NCI-H1694 (cell line): ENCODE measurements around the gene CLHC1.
"Not testable (repeated sequence)": the region's sequence is repeated elsewhere in the genome, so short reads cannot be mapped to it uniquely, and the experiment has no call there.

Experiments
- DNase-seq: peaks from one replicate; lab custom pipeline; 2025; lab: John Stamatoyannopoulos, UW

The CLHC1 gene

DNA sequence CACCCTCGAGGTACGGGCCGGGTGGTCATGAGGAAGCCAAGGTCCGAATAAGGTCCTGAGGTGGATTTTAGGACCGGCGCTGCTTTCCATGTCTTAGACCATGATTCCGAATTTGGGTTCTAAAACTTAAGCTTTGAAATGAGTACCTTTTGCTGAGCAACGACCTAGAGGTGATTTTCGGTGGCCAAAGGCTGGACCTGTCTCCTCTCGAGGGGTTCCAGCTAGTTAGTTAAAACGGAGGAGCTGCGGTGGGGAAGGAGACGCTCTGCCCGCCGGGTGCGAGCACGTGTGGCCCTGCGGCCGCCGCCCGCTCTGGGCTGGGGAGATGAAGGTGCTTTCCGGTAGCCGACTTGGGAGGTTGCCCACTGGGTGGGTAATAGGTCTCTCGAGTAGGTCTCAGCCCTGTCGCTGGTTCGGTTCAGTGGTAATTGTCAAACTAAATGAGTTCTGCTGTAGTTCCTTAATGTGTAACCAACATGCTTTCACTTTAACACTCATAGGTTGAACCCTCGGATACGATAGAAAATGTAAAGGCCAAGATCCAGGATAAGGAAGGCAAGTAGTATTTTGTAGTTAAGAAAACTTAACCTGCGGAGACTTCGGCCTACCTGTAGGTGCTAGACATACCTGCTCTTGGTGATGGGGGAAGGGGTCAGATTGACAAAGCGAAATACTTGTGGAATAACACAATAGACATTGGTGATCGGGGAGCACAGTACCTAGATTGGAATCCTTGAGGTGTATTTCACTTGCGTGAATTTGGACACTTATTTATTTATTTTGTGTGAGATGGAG is 967 bp upstream of the CLHC1 start:
- DNase-seq: no peak

DNA sequence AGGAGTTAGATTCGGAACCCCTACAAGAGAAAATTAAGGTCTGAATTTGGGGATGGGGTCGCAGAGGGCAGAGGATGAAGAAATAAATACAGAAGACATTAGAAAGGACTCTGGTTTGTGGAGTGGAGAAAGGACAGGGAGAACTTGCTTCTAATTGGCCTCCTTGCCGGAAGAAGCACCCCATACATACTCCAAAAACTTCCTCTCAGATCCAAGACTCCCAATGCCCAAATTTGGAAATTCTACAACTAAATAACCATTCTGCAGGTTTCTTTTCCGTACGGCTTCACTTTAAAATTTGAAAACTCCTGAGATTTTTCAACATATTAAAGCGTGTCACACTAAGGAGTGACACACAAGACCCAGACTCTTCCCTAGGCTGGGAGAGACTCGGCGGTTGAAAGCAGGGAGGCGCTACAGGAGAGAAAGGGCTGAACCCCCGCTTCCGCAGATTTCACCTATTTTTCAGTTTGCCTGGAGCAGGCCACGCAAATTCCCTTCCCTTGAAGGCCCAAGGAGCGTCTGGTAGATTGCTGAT is 478 bp downstream of the CLHC1 start:
- no peak for DNase-seq

DNA sequence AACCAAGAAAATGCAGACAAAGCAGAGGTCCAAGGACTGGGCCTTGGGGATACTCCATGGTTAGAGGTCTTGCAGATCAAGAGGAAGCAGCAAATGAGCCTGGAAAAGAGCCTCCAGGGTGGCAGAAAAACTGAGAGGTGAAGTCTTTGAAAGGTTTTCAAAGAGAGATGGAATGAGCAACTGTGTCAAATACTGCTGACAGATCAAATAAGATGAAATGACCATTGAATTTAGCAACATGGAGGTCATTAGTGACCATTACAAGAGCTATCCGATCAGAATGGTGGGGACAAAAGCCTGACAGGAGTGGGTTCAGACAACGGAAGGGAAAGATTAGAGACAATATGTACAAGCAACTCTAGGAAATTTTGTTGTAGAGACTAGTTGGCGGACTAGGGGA is 1.5 kb downstream of the CLHC1 start:
- no peak for DNase-seq

DNA sequence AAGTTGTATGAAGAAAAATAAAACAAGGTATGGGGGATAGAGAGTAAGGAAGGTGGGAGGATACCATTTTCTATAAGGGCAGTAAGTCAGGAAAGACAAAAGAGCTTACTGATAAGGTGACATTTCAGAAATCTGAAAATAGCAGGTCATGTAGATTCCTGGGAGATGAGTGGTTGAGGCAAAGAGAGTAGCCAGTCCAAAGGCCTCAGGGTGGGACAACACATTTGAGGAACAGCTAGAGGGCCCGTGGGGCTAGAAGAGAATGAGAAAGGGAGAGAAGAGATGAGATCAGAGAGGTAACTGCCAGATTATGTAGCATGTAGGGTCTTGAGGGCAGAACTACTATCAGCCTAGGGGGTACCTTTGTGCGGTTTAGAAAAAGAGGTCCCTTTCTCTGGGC is 2.9 kb downstream of the CLHC1 start:
- no peak for DNase-seq

DNA sequence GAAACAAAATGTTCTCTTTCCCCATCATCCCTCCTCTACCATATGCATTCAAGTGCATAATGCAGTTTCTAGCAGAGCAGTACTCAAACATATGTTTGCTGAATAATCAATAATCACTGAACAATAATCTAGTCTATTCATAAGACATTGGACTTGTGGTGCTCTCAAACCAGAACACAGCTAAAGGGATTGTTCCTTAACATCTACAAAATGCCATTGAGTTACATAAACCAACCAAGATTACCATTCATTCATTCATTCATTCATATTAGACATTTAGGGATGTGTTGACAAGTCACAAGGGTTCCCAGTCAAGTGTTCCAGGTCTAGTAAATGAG is 3.9 kb downstream of the CLHC1 start:
- no peak for DNase-seq

DNA sequence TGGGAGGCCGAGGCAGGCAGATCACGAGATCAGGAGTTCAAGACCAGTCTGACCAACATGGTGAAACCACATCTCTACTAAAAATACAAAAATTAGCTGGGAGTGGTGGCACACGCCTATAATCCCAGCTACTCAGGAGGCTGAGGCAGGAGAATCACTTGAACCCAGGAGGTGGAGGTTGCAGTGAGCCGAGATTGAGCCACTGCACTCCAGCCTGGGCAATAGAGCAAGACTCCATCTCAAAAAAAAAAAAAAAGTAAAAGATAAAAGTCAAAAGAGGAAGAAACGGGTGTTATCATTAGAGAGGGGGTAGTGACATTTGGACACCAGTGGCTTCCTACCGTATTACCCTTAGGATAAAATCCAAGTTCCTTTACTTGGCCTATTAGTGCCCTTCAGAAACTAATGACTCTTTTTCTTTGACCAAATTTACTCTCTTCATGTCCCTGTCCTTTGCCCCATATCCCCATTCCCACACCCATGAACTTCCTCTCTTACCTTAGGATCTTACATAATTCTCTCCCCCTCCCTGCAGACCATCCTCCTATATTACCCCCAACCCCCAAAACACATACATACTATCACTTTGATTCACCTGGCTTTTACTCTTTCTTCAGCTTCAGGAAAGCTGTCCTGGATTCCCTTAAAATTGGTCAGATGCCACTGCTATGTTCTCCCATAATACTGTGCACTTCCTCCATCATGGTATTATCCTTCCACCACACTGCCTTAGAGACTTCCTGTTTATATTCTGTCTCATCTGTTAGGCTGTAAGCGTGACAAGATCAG is 4.5 kb downstream of the CLHC1 start:
- not testable (repeated sequence) for DNase-seq

DNA sequence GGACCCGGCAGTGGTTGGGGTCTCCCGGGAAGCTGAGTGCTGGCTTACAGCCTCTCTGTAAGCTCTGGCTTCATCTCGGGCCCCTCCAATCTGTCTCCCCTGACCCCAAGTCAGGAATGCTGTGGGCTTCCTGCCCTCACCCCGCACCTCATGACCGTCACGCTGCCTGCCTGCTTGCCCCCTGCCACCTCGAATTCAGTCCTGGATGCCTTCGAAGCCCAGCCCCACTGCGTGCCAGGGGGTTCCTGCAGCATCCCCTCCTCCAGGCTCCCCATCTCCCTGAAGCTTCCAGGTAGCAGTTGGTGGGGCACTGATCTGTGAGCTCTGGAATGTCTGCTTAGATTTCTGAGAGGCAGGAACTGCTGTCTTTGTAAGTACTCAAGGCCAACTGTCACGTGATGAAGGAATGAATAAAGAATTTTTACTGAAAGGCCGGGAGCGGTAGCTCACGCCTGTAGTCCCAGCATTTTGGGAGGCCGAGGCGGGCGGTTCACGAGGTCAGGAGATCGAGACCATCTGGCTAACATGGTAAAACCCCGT is 6.5 kb downstream of the CLHC1 start:
- no peak for DNase-seq

DNA sequence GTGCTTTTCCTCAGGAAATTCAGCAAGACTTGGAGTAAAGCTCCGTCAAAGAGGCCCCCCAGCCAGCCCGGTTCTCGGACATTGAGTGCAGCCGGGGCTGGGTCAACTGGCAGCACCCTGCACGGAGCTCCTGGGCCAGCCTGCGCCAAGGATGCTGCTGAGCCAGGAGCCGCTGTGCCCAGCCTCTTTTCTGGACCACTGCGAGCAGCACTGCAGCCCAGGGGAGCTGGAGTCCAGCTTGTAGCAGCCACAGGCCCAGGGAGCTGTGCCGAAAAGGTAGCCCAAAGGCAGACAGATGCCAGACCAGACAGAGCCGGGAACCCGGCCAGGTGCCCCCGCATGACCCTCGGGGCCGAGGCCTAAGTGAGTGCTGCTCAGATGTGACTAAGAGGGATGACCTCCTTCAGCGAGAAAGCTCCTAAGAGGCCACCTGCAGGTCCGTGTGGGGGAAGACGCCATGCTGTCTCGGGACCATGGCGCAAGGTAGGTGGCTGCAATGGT is 7.3 kb downstream of the CLHC1 start:
- DNase-seq: no peak

DNA sequence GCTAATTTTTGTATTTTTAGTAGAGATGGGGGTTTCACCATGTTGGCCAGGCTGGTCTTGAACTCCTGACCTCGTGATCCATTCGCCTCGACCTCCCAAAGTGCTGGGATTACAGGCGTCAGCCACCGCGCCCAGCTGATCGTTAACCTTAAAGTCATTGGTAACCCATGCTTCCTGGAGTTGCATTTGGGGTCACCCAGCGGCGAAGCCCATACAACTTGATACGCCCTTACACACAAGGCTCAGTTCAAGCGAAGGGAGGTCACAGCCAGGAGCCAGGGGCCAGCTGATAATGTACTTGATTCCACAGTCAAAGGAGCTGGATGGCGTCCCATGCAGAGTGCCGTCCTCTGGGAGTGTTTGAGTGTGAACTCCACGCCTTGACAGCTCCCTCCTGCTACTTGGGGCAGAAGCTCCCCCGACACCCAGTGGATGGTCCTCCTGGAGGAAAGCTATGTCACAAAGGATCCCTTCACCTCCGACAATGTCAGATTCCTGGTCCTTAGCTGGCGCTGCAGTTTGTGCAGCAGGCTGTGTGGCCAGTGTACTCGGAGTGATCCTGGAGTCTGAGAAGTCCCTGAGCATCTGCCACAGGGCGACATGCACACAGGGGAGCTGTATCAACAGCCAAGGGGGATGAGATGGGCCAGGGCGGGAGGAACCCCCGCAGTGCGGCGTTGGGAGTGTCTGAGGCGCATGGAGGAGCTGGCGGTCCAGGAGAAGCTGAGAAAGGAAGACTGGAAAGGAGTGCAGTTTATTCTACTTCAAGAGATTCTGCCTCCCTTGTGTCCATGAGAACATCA is 7.9 kb downstream of the CLHC1 start:
- DNase-seq: no peak

DNA sequence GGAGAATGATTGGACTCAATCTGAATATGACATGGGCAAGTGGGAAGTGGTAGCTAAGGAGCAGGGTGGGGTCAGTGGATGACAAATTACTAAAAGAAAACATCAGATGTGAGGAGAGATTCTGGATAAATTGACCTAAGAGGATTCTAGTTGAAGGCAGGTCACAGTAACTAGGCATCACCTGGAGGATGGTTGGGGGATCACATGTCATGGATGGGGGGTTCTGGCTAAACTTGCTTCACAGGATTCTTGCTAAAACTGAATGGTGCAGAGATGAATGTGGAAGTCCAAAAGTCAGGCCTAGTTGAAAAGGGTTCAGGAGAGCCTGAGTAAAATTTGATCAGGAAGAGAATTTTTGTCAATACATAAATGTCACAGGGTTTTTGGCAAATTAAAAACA is 18.3 kb downstream of the CLHC1 start:
- DNase-seq: no peak

DNA sequence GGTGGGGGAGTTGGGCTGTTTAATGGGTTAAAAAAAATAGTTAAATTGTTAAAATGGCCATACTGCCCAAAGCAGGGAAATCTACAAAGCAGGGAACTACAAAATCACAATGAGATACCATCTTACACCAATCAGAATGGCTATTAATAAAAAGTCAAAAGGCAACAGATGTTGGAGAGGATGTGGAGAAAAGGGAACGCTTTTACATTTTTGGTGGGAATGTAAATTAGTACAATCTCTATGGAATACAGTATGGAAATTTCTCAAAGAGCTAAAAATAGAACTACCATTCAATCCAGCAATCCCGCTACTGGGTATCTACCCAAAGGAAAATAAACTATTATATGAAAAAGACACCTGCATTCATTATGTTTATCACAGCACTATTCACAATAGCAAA is 27.1 kb downstream of the CLHC1 start:
- DNase-seq: no peak

DNA sequence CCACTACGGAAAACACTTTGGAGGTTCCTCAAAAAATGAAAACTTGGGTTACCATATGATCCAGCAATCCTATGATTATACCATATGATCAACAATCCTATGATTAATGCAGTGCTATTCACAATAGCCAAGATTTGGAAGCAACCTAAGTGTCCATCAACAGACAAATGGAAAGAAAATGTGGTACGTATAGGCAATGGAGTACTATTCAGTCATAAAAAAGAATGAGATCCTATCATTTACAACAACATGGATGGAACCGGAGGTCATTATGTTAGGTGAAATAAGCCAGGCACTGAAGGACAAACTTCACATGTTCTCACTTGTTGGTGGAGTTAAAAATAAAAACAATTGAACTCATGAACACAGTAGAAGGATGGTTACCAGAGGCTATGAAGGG is 27.6 kb downstream of the CLHC1 start:
- DNase-seq: no peak

DNA sequence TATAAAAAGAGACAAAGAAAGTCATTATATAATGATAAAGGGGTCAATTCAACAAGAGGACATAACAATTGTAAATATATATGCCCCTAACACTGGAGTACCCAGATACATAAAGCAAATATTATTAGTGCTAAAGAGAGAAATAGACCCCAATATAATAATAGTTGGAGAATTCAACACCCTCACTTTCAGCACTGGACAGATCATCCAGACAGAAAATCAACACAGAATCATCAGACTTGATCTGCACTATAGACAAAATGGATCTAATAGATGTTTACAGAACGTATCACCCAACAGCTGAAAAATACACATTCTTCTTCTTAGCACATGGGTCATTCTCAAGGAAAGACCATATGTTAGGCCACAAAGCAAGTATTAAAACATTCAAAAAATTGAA is 31.7 kb downstream of the CLHC1 start:
- DNase-seq: no peak

DNA sequence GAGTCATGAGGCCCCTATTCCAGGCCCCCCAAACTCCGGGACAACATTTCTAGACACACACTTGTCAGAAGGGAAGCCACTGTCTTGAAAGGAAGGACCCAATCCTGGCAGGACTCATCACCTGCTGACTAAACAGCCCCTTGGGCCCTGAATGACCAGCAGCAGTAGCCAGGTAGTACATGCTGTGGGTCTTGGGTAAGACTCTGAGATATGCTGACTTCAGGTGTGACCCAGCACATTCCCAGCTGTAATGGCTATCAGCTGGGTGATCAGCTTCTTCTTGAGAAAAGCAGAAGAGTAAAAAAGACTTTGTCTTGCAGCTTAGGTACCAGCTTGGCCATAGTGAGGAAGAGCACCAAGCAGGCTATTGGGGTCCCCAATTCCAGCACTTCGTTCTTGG is 35.6 kb downstream of the CLHC1 start:
- no peak for DNase-seq

DNA sequence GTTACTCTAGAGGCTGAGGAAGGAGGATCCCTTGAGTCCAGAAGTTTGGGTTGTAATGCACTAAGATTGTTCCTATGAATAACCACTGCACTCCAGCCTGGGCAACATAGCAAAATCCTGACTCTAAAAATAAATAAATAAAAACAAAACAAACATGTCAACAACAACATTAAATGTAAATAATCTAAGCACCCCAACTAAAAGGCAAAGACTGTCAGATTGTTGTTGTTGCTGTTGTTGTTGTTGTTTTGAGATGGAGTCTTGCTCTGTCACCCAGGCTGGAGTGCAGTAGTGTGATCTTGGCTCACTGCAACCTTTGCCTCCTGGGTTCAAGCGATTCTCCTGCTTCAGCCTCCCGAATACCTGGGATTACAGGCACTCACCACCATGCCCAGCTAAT is 40.2 kb downstream of the CLHC1 start:
- not testable (repeated sequence) for DNase-seq

DNA sequence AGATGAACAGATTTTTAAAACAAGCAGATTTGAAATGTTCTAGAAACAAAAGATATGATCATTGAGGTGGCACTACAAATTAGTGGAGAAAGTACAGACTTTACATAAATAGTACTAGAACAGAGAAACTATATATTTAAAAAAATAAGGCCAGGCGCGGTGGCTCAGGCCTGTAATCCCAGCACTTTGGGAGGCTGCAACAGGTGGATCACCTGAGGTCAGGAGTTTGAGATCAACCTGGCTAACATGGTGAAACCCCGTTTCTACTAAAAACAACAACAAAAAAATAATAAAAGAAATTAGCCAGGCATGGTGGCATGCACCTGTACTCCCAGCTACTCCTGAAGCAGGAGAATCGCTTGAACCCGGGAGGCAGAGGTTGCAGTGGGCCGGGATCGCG is 45.3 kb downstream of the CLHC1 start:
- not testable (repeated sequence) for DNase-seq

DNA sequence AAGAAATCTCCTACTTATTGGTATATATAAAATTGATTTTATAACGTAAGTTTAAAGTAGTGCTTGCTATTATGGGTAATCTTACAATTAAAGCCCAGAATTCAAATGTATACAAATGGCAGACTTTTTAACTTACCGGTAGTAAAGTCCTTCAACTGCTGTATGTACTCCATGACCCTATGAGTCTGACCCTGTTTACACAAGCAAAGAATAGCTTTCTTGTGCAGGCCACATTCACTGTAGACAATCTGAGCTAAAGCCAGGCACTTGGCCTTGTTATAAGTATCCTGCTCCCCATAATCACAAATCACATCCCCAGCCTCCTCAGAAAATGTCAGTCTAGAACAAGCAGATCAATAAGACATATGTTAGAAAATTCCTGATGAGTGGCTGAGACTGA is 51.7 kb downstream of the CLHC1 start:
- DNase-seq: no peak

DNA sequence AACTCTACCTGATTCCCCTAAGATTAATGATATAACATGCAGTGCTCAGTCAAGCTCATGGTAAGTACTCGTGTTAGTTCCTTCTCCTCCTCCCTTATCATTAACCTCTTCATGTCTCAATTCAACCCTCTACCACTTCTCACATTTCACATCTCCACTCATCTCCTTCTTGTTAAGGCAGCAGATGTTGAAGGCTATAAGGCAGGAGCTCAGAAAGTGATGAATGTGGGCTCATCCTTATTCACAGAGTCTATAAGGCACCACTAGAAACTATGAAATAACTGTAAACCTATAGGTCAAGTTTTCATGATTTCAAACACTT is 56.0 kb downstream of the CLHC1 start:
- DNase-seq: no peak

DNA sequence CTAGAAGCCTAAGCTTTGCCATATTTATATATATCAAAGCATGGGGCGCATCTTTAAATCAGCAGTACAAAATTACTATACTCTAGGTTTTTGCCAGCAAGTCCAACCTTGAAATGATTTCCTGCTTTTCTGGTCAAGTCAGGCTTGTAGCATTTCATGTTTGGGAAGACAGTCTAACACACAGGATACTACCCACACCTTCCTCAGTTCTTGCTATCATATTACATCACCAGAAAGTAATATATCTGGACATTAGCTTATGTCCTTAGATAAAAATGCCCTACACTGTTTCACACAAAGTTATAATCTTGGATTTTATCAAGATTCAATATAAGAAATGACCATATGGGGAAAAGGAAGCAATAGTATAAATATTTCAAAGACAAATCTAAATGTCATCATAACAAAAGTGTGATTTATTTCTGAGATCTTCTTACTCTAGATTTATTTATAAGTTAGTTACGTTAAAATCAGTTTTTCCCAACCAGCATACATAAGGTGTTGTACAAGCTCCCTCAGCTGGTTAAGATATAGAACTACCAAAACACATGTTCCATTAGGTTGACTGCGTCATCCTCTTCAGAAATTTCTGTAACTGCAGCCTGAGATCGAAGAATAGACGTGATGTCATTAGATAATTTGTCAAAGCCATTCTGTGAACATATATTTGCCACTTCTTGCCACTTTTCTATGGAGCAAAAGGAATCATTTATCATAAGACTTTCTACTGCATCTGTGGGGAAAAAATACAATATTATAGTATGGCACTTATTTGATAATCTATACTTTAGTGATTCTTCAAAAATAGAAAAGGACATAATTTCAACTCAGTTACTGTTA is 56.6 kb downstream of the CLHC1 start:
- DNase-seq: peak; percentile 76

DNA sequence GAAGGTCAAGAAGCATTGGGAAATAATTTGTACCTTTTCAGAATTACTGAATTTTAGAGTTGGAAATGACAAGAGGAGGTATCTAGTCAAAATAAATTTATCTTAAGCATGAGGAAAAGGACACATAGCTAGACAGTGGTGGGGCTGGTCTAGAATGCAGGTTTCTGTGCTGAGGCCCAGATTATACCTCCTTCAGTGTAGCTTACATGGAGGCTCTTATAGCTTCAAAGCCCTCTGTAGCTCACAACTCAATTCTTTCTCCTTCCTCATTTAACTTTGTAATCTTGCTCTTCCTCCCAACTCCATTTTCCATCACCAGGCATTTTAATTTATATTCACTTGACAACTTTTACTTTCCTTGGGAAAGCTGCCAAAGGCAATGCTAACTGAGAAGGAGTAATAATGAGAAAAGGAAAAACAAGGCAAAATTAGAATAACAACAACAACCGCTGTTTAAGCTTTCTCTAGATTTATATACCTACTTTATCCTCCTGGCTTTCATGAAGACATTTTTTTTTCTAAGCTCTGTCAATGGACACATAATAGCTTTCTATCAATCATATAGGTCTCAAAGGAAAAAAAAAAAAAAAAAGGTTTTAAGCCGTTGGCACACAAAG is 58.5 kb downstream of the CLHC1 start:
- DNase-seq: no peak

DNA sequence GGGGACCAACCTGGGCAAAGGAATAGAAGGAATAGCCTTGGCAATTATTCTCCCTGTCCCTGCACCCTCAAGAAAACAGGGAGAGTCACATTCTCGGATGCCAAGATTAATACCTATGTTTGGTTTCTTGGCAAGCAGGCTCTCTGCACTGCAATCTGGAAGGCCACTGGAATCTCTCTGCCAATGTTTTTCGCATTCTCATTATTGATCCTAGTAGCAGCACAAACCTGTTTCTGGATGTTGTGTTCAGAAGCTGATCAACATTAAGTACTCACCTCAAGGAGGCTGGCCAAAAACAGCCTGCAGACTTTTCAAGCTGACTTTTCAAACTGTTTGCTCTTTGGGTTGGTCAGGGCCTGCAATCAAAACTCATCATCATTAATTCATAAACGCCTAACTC is 62.2 kb downstream of the CLHC1 start:
- DNase-seq: no peak
